Colonic mucosa (tissue), 4 donors: ENCODE measurements around the gene MTREX. TPM values are rescaled to one million over a fixed set of nuclear protein-coding genes. Genes with fewer than 3 reads are reported as not detected.

Experiments
- DNase-seq: peaks from one replicate; pipeline ENCODE4 v3.0.0-alpha.2; 2020
- H3K27ac ChIP-seq: fragments of 200-600 bp; one replicate; pipeline ENCODE4 v1.8.0; 2021
- H3K27me3 ChIP-seq: fragments of 200-600 bp; one replicate; pipeline ENCODE4 v1.8.0; 2021
- H3K36me3 ChIP-seq: fragments of 200-600 bp; one replicate; pipeline ENCODE4 v1.8.0; 2021
- H3K4me1 ChIP-seq: fragments of 200-600 bp; one replicate; pipeline ENCODE4 v1.8.0; 2021; ENCODE audit warnings: mild to moderate bottlenecking
- H3K4me3 ChIP-seq: fragments of 200-600 bp; one replicate; pipeline ENCODE4 v1.8.0; 2021
- H3K9ac ChIP-seq, 2 donors: one replicate each; pipeline ENCODE4 v1.7.0; 2013; ENCODE audit warnings: control low read depth in 2 of 2, low read depth in 2 of 2, low read length in 2 of 2
- H3K9me3 ChIP-seq: fragments of 200-600 bp; one replicate; pipeline ENCODE4 v1.8.0; 2021
- intact Hi-C: fragments of 100-400 bp; cut with DNase I; formaldehyde crosslinking; loops from one replicate; pipeline ENCODE4 v1.14.1; 2022
- total RNA-seq, 2 donors: library from RNA; stranded (reverse); fragmentation: NEBNext Ultra II Directional in 1 of 2; extraction: Animal tissue kit (Norgen Biotek cat#: 25700) in 1 of 2; gene quantifications; one replicate each; pipeline ENCODE4 v1.2.1, GENCODE V29; 2021
- TF ChIP-seq, protein P1 (sequence below): fragments of 200-600 bp; IDR thresholded peaks from one replicate; pipeline ENCODE4 v1.8.0; 2022; ENCODE audit warnings: antibody characterized with exemption, mild to moderate bottlenecking
- donor health status: healthy.
- donor health status: DM: no; HTN: no; CAD: no.
- donor health status: DM: no; HTN: no; CAD: no.

Gene MTREX
- total RNA-seq, 2 donors from 2014 or later: 53.7 to 69.0 TPM

- Histone ChIP-seq H3K36me3 (no peaks in the 10 kb centered on the region), H3K4me1 (no peaks in the 10 kb centered on the region), H3K27ac (no peak overlapping the region), H3K9me3 (no peaks in the 10 kb centered on the region), H3K4me3 (no peak overlapping the region), H3K27me3 (no peaks in the 10 kb centered on the region), H3K9ac (no peak overlapping the region)
- TF ChIP-seq, protein P1, sequence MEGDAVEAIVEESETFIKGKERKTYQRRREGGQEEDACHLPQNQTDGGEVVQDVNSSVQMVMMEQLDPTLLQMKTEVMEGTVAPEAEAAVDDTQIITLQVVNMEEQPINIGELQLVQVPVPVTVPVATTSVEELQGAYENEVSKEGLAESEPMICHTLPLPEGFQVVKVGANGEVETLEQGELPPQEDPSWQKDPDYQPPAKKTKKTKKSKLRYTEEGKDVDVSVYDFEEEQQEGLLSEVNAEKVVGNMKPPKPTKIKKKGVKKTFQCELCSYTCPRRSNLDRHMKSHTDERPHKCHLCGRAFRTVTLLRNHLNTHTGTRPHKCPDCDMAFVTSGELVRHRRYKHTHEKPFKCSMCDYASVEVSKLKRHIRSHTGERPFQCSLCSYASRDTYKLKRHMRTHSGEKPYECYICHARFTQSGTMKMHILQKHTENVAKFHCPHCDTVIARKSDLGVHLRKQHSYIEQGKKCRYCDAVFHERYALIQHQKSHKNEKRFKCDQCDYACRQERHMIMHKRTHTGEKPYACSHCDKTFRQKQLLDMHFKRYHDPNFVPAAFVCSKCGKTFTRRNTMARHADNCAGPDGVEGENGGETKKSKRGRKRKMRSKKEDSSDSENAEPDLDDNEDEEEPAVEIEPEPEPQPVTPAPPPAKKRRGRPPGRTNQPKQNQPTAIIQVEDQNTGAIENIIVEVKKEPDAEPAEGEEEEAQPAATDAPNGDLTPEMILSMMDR: peak; percentile 54
- DNase-seq: no peak
- intact Hi-C loops: loop anchor here (2.0 to 10.0 kb wide), 2 partner anchors 138 to 284 kb away; no protein-coding TSS in a partner anchor
These were observed 99.4 kb downstream of the MTREX start for GRCh38 chr5:55407059-55407684.

DNA sequence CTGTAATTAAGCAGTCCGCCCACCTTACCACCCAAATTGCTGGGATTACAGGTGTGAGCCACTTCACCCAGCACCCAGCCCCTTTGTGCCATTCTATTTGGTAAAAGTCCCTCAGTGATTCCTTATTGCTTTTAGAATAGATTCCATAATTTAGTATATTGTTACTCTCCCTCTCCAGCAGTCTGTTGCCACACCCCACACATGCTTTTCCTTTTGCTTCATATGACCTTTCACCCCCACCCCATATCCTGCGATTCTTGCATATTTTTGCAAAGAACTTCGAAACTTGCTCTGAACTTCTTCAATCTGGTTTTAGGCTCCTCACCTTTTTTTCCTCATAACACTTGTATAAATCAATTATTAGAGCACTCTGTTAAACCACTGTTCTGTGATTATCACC is 100.2 kb downstream of the MTREX start:
- DNase-seq: no peak
- no peak overlapping the region for H3K27ac ChIP-seq
- H3K9ac ChIP-seq: no peak overlapping the region
- no peaks in the 10 kb centered on the region for H3K27me3 ChIP-seq
- no peak overlapping the region for H3K4me3 ChIP-seq
- TF ChIP-seq, protein P1: no peak
- no peaks in the 10 kb centered on the region for H3K4me1 ChIP-seq
- intact Hi-C loops: loop anchor here (2.0 to 10.0 kb wide), 2 partner anchors 137 to 283 kb away; no protein-coding TSS in a partner anchor
- H3K9me3 ChIP-seq: no peaks in the 10 kb centered on the region
- no peaks in the 10 kb centered on the region for H3K36me3 ChIP-seq

DNA sequence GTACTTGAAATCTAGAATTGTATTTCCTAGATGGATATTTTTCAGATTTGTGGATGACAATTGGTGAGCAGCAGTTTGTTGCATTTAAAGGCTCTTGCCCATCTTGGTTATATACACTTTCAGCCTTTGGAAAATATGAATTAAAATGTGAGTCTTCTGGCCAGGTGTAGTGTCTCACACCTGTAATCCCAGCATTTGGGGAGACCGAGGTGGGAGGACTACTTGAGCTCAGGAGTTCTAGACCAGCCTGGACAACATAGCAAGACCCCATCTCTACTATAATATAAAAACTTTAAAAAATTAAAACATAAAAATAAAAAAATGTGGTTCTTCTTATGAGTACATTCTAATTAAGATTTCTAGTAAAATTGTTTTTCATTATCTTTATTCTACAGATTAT is 102.0 kb downstream of the MTREX start:
- H3K27ac ChIP-seq: no peak overlapping the region
- no peaks in the 10 kb centered on the region for H3K9me3 ChIP-seq
- H3K9ac ChIP-seq: no peak overlapping the region
- H3K4me1 ChIP-seq: no peaks in the 10 kb centered on the region
- intact Hi-C loops: loop anchor here (10.0 kb wide), 1 partner anchor 135 kb away; no protein-coding TSS in a partner anchor
- DNase-seq: no peak
- no peaks in the 10 kb centered on the region for H3K36me3 ChIP-seq
- TF ChIP-seq, protein P1: no peak
- H3K27me3 ChIP-seq: no peaks in the 10 kb centered on the region
- no peak overlapping the region for H3K4me3 ChIP-seq

DNA sequence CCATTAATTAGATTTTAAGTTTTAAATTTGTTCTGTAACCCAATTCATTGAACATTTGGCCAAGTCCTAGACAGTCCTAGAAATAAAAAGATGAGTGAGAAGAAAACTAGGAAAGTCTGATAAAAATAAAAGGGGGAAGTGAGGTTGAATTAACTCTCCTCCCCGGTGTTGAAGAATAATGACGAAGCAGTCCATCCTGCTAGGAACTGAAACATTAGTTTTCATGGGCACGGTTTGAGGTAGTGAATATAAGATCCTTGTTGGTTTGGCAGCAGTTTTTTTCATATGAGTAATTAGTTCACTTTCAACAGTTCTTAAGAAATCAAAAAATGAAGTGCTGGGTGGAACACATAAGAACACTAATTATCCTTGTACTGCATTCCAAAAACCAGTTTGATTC is 103.1 kb downstream of the MTREX start:
- DNase-seq: no peak
- Histone ChIP-seq H3K4me3 (no peak overlapping the region), H3K9ac (no peak overlapping the region), H3K9me3 (no peaks in the 10 kb centered on the region), H3K27ac (no peak overlapping the region), H3K27me3 (no peaks in the 10 kb centered on the region), H3K4me1 (no peaks in the 10 kb centered on the region), H3K36me3 (no peaks in the 10 kb centered on the region)
- intact Hi-C loops: no loop called here
- TF ChIP-seq, protein P1: no peak

GRCh38 chr5:55411876-55412275 is 104.1 kb downstream of the MTREX start:
- DNase-seq: no peak
- Histone ChIP-seq H3K4me3 (no peak overlapping the region), H3K27ac (no peak overlapping the region), H3K36me3 (no peaks in the 10 kb centered on the region), H3K9ac (no peak overlapping the region), H3K9me3 (no peaks in the 10 kb centered on the region), H3K27me3 (no peaks in the 10 kb centered on the region), H3K4me1 (no peaks in the 10 kb centered on the region)
- intact Hi-C loops: no loop called here
- TF ChIP-seq, protein P1: no peak
